ENCODE measurements around the gene ZSCAN4. TPM values are rescaled to one million over a fixed set of nuclear protein-coding genes. Genes with fewer than 3 reads are reported as not detected.

The ZSCAN4 gene
- total and polyA plus RNA-seq, 9 of the 15 experiments (the other 6 are each of a cell fraction or from before 2014, with no cell fraction given), result not detected

- no peak for TF ChIP-seq ARID3A (IDR thresholded peaks at IDR 0.05; ENCODE audit: borderline replicate concordance, low read depth, low read length)
- TF ChIP-seq HNRNPK (IDR thresholded peaks at IDR 0.05; ENCODE audit: low read depth, low read length, poor library complexity, severe bottlenecking), result no peak
Observed at GRCh38 chr19:57719424-57719823, 50.7 kb downstream of the ZSCAN4 start (continued).

DNA sequence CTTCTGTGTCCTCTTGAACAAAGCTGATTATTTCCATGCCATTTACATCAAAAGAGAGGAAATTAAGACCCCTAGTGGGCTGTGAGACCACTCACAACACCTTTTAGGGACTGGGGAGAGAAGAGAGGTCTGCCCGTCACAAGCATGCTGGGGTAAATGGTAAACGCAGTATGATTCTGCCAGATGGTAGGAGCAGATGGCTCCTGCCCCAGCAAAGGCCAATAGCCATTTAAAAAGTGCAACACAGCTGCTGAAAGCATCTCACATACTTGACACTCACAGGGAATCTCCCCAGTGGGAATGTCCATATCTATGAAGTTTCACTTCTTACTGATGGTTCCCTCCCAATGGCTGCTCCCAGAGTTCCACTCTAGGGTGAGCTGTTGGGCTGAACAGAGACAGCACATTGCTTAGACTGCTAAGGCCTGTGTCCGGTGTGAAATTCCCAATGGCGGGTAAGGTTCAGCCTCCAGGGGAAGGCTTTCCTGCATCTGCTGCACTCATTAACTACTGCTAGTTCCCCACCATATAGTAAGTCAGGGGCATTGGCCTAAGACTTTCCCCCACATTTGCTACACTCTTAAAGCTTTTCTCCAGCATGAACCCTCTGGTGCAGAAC is 51.3 kb downstream of the ZSCAN4 start:
- no peak for ATAC-seq
- in situ Hi-C loops (cut with MboI), result no loop called here
- TF ChIP-seq SRSF7 (optimal IDR thresholded peaks at IDR 0.05; ENCODE audit: low read depth, low read length) (no peak), BRD4 (IDR thresholded peaks at IDR 0.05) (no peak), BRCA1 (IDR thresholded peaks at IDR 0.05) (no peak), BRCA1 (CRISPR knock-in tag; IDR thresholded peaks at IDR 0.05) (no peak), ZEB2 (IDR thresholded peaks at IDR 0.05) (no peak), GATA2 (CRISPR knock-in tag; IDR thresholded peaks at IDR 0.05) (no peak), HNRNPUL1 (IDR thresholded peaks at IDR 0.05; ENCODE audit: low read length) (no peak), RFX7 (CRISPR knock-in tag; IDR thresholded peaks at IDR 0.05) (no peak), ATF4 (CRISPR knock-in tag; IDR thresholded peaks at IDR 0.05) (no peak), ZHX1 (conservative IDR thresholded peaks at IDR 0.05; ENCODE audit: low read length) (no peak), PHB2 (IDR thresholded peaks at IDR 0.05; ENCODE audit: low read depth) (no peak), DPF2 (IDR thresholded peaks at IDR 0.05) (no peak), ZNF696 (CRISPR knock-in tag; conservative IDR thresholded peaks at IDR 0.05) (no peak), CREB3 (tag; conservative IDR thresholded peaks at IDR 0.05; ENCODE audit: low read depth) (no peak)

More for the DNA sequence above, 51.3 kb downstream of the ZSCAN4 start:
- Histone ChIP-seq H3K9me3 (replicated peaks; ENCODE audit: control insufficient read depth, insufficient read depth, low read depth, low read length) (peaks cover 9% of the 10 kb centered on the region), H3K9ac (ENCODE audit: insufficient read depth in 1 of 2, low read depth in 2 of 2, low read length in 2 of 2) (no peak overlapping the region), H3K36me3 (ENCODE audit: control insufficient read depth, insufficient read depth, low read length) (peaks cover 15% of the 10 kb centered on the region), H3K79me2 (ENCODE audit: control insufficient read depth, insufficient read depth, low read length) (no peaks in the 10 kb centered on the region), H3K27ac (ENCODE audit: extremely low read depth, low read depth, low read length) (no peak overlapping the region), H4K20me1 (replicated peaks; ENCODE audit: control insufficient read depth, insufficient read depth, low read length) (no peaks in the 10 kb centered on the region), H3K4me1 (replicated peaks in 1 of 2; ENCODE audit: control insufficient read depth in 2 of 2, insufficient read depth in 2 of 2, low read length in 2 of 2) (no peaks in the 10 kb centered on the region), H2AFZ (ENCODE audit: low read depth, low read length) (no peak overlapping the region), H3K4me2 (ENCODE audit: insufficient read depth, low read length) (no peak overlapping the region), H3K9me1 (ENCODE audit: control insufficient read depth, insufficient read depth, low read length) (no peaks in the 10 kb centered on the region), H3K27me3 (ENCODE audit: control insufficient read depth in 2 of 2, insufficient read depth in 2 of 2, low read length in 2 of 2) (no peaks in the 10 kb centered on the region), H3K4me3 (no peak overlapping the region)
- FAIRE-seq, result no peak
- no TSS peak for BruUV-seq (replicated peaks)
- DNase-seq (ENCODE audit: extremely low read depth in 1 of 4, low spot score in 3 of 4), result no peak
- CTCF ChIA-PET (ENCODE audit: low intra/inter-chr PET ratio), result no interaction called here
- intact Hi-C loops (cut with micrococcal nuclease), result no loop called here
- POLR2A ChIA-PET, result no interaction called here
- 56% methylated on average over 4 of the region's 4 CpGs for WGBS (ENCODE audit: insufficient coverage, low coverage, missing lambda C conversion rate)
